MM.1S (cell line): Measurements from ENCODE around the gene FAM193B.

Experiments
- CTCF ChIP-seq: fragments of 300-600 bp; sonication (generic); IDR thresholded peaks from 2 replicates; pipeline ENCODE4 v1.5.1; 2016; ENCODE audit warnings: antibody characterized with exemption, low read length, mixed read lengths
- EZH2 ChIP-seq: fragments of 300-600 bp; sonication (generic); optimal IDR thresholded peaks from 2 replicates; pipeline ENCODE3; 2017; ENCODE audit warnings: low read depth, mild to moderate bottlenecking, antibody characterized with exemption, low read length, mixed read lengths
- EZH2phosphoT487 ChIP-seq: fragments of 300-600 bp; sonication (generic); IDR thresholded peaks from 2 replicates; pipeline ENCODE4 v1.6.1; 2018; ENCODE audit warnings: antibody characterized with exemption, low read length

GRCh38 chr5:177482359-177482795, 72.0 kb downstream of the FAM193B start:
- no peak for TF ChIP-seq CTCF
- TF ChIP-seq EZH2phosphoT487 = no peak
- TF ChIP-seq EZH2 = no peak
